D721Med (cell line): ENCODE results near the gene BMPR1B.

Experiments
- DNase-seq: peaks from one replicate; pipeline ENCODE4 v3.0.0; 2011; ENCODE audit warnings: low spot score; ENCODE audit not compliant: insufficient read length
- FAIRE-seq: peaks from 2 replicates; lab custom pipeline; 2011; peaks lifted over from hg19 to GRCh38; lab: Jason Lieb, UNC
- CTCF ChIP-seq: IDR thresholded peaks from 2 replicates; pipeline ENCODE4 v1.5.1; 2012; ENCODE audit warnings: mild to moderate bottlenecking, control low read depth; ENCODE audit not compliant: insufficient read depth; ENCODE audit errors: missing control alignments

The BMPR1B gene

GRCh38 chr4:94782707-94783106 lies 25.0 kb downstream of the BMPR1B start:
- DNase-seq, result no peak
- TF ChIP-seq CTCF, result no peak
- no peak for FAIRE-seq

GRCh38 chr4:94791701-94792100 lies 33.9 kb downstream of the BMPR1B start:
- DNase-seq, result no peak
- no peak for FAIRE-seq
- no peak for TF ChIP-seq CTCF

- no peak for DNase-seq
- no peak for TF ChIP-seq CTCF
- FAIRE-seq, result no peak
Measured at GRCh38 chr4:94798808-94799207, 41.1 kb downstream of the BMPR1B start.

- no peak for DNase-seq
- no peak for FAIRE-seq
Measured at GRCh38 chr4:94801016-94801415, 43.3 kb downstream of the BMPR1B start.

GRCh38 chr4:94802091-94802490 lies 44.3 kb downstream of the BMPR1B start:
- TF ChIP-seq CTCF, result no peak
- FAIRE-seq, result no peak

More at GRCh38 chr4:94801016-94801415, 43.3 kb downstream of the BMPR1B start:
- no peak for TF ChIP-seq CTCF

GRCh38 chr4:94803181-94803580 lies 45.4 kb downstream of the BMPR1B start:
- FAIRE-seq, result no peak
- DNase-seq, result no peak
- TF ChIP-seq CTCF, result no peak

More at GRCh38 chr4:94802091-94802490, 44.3 kb downstream of the BMPR1B start:
- no peak for DNase-seq

- TF ChIP-seq CTCF, result no peak
- DNase-seq (no peak), FAIRE-seq (no peak)
Measured at GRCh38 chr4:94804650-94805049, 46.9 kb downstream of the BMPR1B start.
